Measurements from ENCODE around the gene ATG9B. TPM values are rescaled to one million over a fixed set of nuclear protein-coding genes. Genes with fewer than 3 reads are reported as not detected.

ATG9B gene
- total RNA-seq, 1 experiment from 2014 or later: 2.1 TPM

- H3K9ac ChIP-seq (ENCODE audit: low read length): no peak overlapping the region
These were observed 10.2 kb upstream of the ATG9B start for GRCh38 chr7:151034312-151035025.

More at GRCh38 chr7:151034312-151035025, 10.2 kb upstream of the ATG9B start:
- DNase-seq (ENCODE audit: low read depth, low spot score) (no peak), ATAC-seq (no peak)
- no peak overlapping the region for H3K4me3 ChIP-seq (replicated peaks in 1 of 2; ENCODE audit: low read depth in 1 of 2, low read length in 2 of 2)
- intact Hi-C loops (cut with micrococcal nuclease): no loop called here
- CTCF ChIA-PET: no interaction called here
- no peaks in the 10 kb centered on the region for H3K9me2 ChIP-seq (ENCODE audit: insufficient read depth)
- H3K4me2 ChIP-seq (ENCODE audit: low read length): no peak overlapping the region
- peaks cover 12 to 20% of the 10 kb centered on the region in 2 experiments for H3K4me1 ChIP-seq (ENCODE audit: control insufficient read depth in 1 of 2, insufficient read depth in 2 of 2, low read length in 2 of 2)
- H3K27me3 ChIP-seq (ENCODE audit: insufficient read depth, low read length): no peaks in the 10 kb centered on the region
- no TSS peak for BruUV-seq (replicated peaks)
- POLR2A ChIA-PET: no interaction called here
- H3K36me3 ChIP-seq (ENCODE audit: control insufficient read depth in 1 of 2, insufficient read depth in 2 of 2, low read length in 2 of 2): peaks cover 3 to 10% of the 10 kb centered on the region in 2 experiments; a peak in 2 of 4 replicates
- peaks cover 6% of the 10 kb centered on the region for H3K79me2 ChIP-seq (ENCODE audit: insufficient read depth, low read length)
- TF ChIP-seq, protein P1, sequence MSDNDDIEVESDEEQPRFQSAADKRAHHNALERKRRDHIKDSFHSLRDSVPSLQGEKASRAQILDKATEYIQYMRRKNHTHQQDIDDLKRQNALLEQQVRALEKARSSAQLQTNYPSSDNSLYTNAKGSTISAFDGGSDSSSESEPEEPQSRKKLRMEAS (IDR thresholded peaks at IDR 0.05): no peak
- TF ChIP-seq CBX3 (IDR thresholded peaks at IDR 0.05; ENCODE audit: low read depth) (no peak), SRF (IDR thresholded peaks at IDR 0.05; ENCODE audit: low read depth) (no peak), SIN3A (IDR thresholded peaks at IDR 0.05; ENCODE audit: low read depth) (no peak), EGR1 (IDR thresholded peaks at IDR 0.05; ENCODE audit: low read depth) (no peak), YY1 (IDR thresholded peaks at IDR 0.05; ENCODE audit: extremely low read depth, insufficient replicate concordance, low read depth, low read length) (no peak), CTCF (IDR thresholded peaks at IDR 0.05 in 2 of 3, conservative IDR thresholded peaks at IDR 0.05 in 1 of 3; ENCODE audit: borderline replicate concordance in 1 of 3, insufficient read depth in 1 of 3, low read depth in 2 of 3, low read length in 2 of 3) (no peak)
- H2AFZ ChIP-seq (ENCODE audit: low read depth, low read length, poor library complexity, severe bottlenecking): no peak overlapping the region
- no peaks in the 10 kb centered on the region for H4K20me1 ChIP-seq (ENCODE audit: insufficient read depth)
- no peak overlapping the region for H3K27ac ChIP-seq (ENCODE audit: low read depth, low read length)
- RAD21 ChIA-PET (ENCODE audit: low non-redundant PET in 1 of 2, low total read pairs in 2 of 2, uncharacterized antibody in 2 of 2, unreplicated experiment in 2 of 2): no interaction called here
- no peaks in the 10 kb centered on the region for H3K9me3 ChIP-seq (ENCODE audit: control insufficient read depth in 1 of 2, insufficient read depth in 1 of 2, low read depth in 1 of 2, low read length in 2 of 2)
